Osteocyte (in vitro differentiated cells): ENCODE measurements around the gene MZT2A. TPM values are rescaled to one million over a fixed set of nuclear protein-coding genes. Genes with fewer than 3 reads are reported as not detected.
"Not testable (repeated sequence)": the region's sequence is repeated elsewhere in the genome, so short reads cannot be mapped to it uniquely, and the experiment has no call there.

Experiments used
- DNase-seq: peaks from one replicate; pipeline ENCODE4 v3.0.0; 2021; ENCODE audit warnings: mixed read lengths; ENCODE audit not compliant: unreplicated experiment; ENCODE audit errors: extremely low spot score
- H3K27ac Mint-ChIP-seq: one replicate; pipeline ENCODE4 v1.8.0; 2021; ENCODE audit warnings: mild to moderate bottlenecking, mixed read lengths; ENCODE audit not compliant: unreplicated experiment
- H3K27me3 Mint-ChIP-seq: one replicate; pipeline ENCODE4 v1.8.0; 2021; ENCODE audit warnings: mixed read lengths; ENCODE audit not compliant: unreplicated experiment
- H3K36me3 Mint-ChIP-seq: one replicate; pipeline ENCODE4 v1.8.0; 2021; ENCODE audit warnings: mixed read lengths; ENCODE audit not compliant: unreplicated experiment
- H3K4me1 Mint-ChIP-seq: one replicate; pipeline ENCODE4 v1.8.0; 2021; ENCODE audit warnings: mixed read lengths; ENCODE audit not compliant: unreplicated experiment
- H3K4me3 Mint-ChIP-seq: one replicate; pipeline ENCODE4 v1.8.0; 2021; ENCODE audit warnings: mild to moderate bottlenecking, moderate library complexity, mixed read lengths; ENCODE audit not compliant: unreplicated experiment
- H3K9me3 Mint-ChIP-seq: one replicate; pipeline ENCODE4 v1.8.0; 2021; ENCODE audit warnings: mixed read lengths; ENCODE audit not compliant: unreplicated experiment
- CTCF ChIP-seq: fragments of 200-600 bp; sonication (generic); IDR thresholded peaks from 2 replicates; pipeline ENCODE4 v1.5.0; 2021; ENCODE audit warnings: antibody characterized with exemption, mild to moderate bottlenecking, moderate library complexity
- total RNA-seq: library from RNA; stranded (reverse); gene quantifications from 2 replicates; pipeline ENCODE4 v1.2.1, GENCODE V29; 2021

The MZT2A gene
- total RNA-seq, 1 donor from 2014 or later: 110 TPM

- no peaks in the 10 kb centered on the region for H3K9me3 Mint-ChIP-seq
- no peaks in the 10 kb centered on the region for H3K4me1 Mint-ChIP-seq
- no peak for TF ChIP-seq CTCF
- no peak for DNase-seq
- no peak overlapping the region for H3K27ac Mint-ChIP-seq
- H3K27me3 Mint-ChIP-seq: no peaks in the 10 kb centered on the region
- H3K36me3 Mint-ChIP-seq: peaks cover 9% of the 10 kb centered on the region
- H3K4me3 Mint-ChIP-seq: no peak overlapping the region
These were observed 28.3 kb upstream of the MZT2A start for GRCh38 chr2:131520526-131520925.

- not testable (repeated sequence) for H3K27ac Mint-ChIP-seq, DNase-seq, H3K27me3 Mint-ChIP-seq, H3K4me1 Mint-ChIP-seq, H3K36me3 Mint-ChIP-seq, H3K4me3 Mint-ChIP-seq, H3K9me3 Mint-ChIP-seq
These were observed 27.8 kb upstream of the MZT2A start for GRCh38 chr2:131519871-131520470.

- TF ChIP-seq CTCF: no peak
- Mint-ChIP-seq H3K36me3 (peaks cover 9% of the 10 kb centered on the region), H3K27ac (no peak overlapping the region), H3K4me1 (no peaks in the 10 kb centered on the region), H3K9me3 (no peaks in the 10 kb centered on the region), H3K27me3 (no peaks in the 10 kb centered on the region), H3K4me3 (no peak overlapping the region)
- DNase-seq: no peak
These were observed 27.3 kb upstream of the MZT2A start for GRCh38 chr2:131519466-131519865.

GRCh38 chr2:131518531-131518930 lies 26.3 kb upstream of the MZT2A start:
- H3K9me3 Mint-ChIP-seq, H3K27me3 Mint-ChIP-seq, H3K27ac Mint-ChIP-seq, H3K4me3 Mint-ChIP-seq, DNase-seq, H3K4me1 Mint-ChIP-seq: not testable (repeated sequence)
- peaks cover 13% of the 10 kb centered on the region for H3K36me3 Mint-ChIP-seq

- H3K4me3 Mint-ChIP-seq, H3K27me3 Mint-ChIP-seq, DNase-seq, H3K4me1 Mint-ChIP-seq, H3K27ac Mint-ChIP-seq, H3K9me3 Mint-ChIP-seq: not testable (repeated sequence)
- H3K36me3 Mint-ChIP-seq: peaks cover 13% of the 10 kb centered on the region
These were observed 25.7 kb upstream of the MZT2A start for GRCh38 chr2:131517856-131518255.

GRCh38 chr2:131517106-131517831 lies 25.1 kb upstream of the MZT2A start:
- no peaks in the 10 kb centered on the region for H3K4me1 Mint-ChIP-seq
- H3K27me3 Mint-ChIP-seq: no peaks in the 10 kb centered on the region
- no peak for TF ChIP-seq CTCF
- H3K4me3 Mint-ChIP-seq: no peak overlapping the region
- no peak for DNase-seq
- no peak overlapping the region for H3K27ac Mint-ChIP-seq
- no peaks in the 10 kb centered on the region for H3K9me3 Mint-ChIP-seq
- peaks cover 16% of the 10 kb centered on the region for H3K36me3 Mint-ChIP-seq

GRCh38 chr2:131516621-131517020 lies 24.4 kb upstream of the MZT2A start:
- not testable (repeated sequence) for DNase-seq, H3K4me3 Mint-ChIP-seq, H3K27me3 Mint-ChIP-seq, H3K27ac Mint-ChIP-seq, H3K4me1 Mint-ChIP-seq, H3K9me3 Mint-ChIP-seq
- peaks cover 17% of the 10 kb centered on the region for H3K36me3 Mint-ChIP-seq
